Spleen (tissue), 7 donors: ENCODE measurements around the gene ADAMTS17.

Experiments
- POLR2A ChIP-seq, 3 donors: fragments of 450-650 bp; IDR thresholded peaks; one replicate each; pipeline ENCODE4 v1.5.1; 2017; ENCODE audit warnings: antibody characterized with exemption in 3 of 3, mild to moderate bottlenecking in 1 of 3
- TF ChIP-seq, protein P1 (sequence below), 11 experiments: fragments of 200-600 bp in 7 of 11; fragments of 450-650 bp in 4 of 11; sonication (generic) in 4 of 11; IDR thresholded peaks in 8 of 11; conservative IDR thresholded peaks in 3 of 11; 1 replicate in 7 of 11; 2 replicates in 4 of 11; pipeline versions ENCODE4 v1.4.0 to v1.8.0; 2016 to 2021; ENCODE audit warnings: antibody characterized with exemption in 11 of 11, inconsistent platforms in 4 of 11, mild to moderate bottlenecking in 1 of 11
- donor health status: DM: no; HTN: no; CAD: no; lungs with moderate emphysema.
- donor health status: DM: no; HTN: no; CAD: no.
- donor health status: DM: no; HTN: no; CAD: no.

DNA sequence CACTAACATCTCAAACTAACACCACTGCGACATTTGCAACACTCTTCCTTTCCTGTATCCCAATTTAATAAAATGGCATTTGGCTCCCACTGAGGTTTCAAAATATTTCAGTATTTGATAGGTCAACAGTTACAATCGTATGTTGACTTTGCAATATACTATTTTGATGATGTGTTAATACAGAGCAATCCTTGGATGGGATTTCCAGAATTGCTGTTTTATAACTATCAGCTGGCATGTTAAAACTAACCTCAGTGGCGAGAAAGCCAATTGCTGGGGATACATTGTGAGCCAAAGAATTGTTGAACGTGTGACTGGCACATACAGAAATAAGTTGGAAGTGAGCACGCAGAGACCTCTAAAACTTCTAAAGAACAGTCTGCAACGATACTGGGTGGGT, 382.4 kb downstream of the ADAMTS17 start:
- TF ChIP-seq POLR2A (IDR thresholded peaks at IDR 0.05): no peak
- TF ChIP-seq, protein P1, sequence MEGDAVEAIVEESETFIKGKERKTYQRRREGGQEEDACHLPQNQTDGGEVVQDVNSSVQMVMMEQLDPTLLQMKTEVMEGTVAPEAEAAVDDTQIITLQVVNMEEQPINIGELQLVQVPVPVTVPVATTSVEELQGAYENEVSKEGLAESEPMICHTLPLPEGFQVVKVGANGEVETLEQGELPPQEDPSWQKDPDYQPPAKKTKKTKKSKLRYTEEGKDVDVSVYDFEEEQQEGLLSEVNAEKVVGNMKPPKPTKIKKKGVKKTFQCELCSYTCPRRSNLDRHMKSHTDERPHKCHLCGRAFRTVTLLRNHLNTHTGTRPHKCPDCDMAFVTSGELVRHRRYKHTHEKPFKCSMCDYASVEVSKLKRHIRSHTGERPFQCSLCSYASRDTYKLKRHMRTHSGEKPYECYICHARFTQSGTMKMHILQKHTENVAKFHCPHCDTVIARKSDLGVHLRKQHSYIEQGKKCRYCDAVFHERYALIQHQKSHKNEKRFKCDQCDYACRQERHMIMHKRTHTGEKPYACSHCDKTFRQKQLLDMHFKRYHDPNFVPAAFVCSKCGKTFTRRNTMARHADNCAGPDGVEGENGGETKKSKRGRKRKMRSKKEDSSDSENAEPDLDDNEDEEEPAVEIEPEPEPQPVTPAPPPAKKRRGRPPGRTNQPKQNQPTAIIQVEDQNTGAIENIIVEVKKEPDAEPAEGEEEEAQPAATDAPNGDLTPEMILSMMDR (IDR thresholded peaks at IDR 0.05 in 8 of 11, conservative IDR thresholded peaks at IDR 0.05 in 3 of 11): no peak
